ENCODE results near the gene ABHD17A.

ABHD17A gene

GRCh38 chr19:1848399-1849131 is 36.7 kb downstream of the ABHD17A start, which contains the start of gene REXO1:
Gene REXO1 (minus strand): TSS chr19:1848483. CDS start chr19:1848358, 125 bp downstream.
- peak; percentile 96 for DNase-seq (ENCODE audit: low read depth)
- H3K36me3 ChIP-seq (ENCODE audit: control insufficient read depth, insufficient read depth, low read length, severe bottlenecking), result no peaks in the 10 kb centered on the region
- H3K27me3 ChIP-seq (replicated peaks; ENCODE audit: control insufficient read depth, insufficient read depth, low read length), result no peaks in the 10 kb centered on the region
- peak within 1 kb of the TSS; percentile 94 for H3K4me3 ChIP-seq (ENCODE audit: low read length)
- H3K9me3 ChIP-seq (ENCODE audit: control insufficient read depth, low read length), result no peaks in the 10 kb centered on the region
- H3K9ac ChIP-seq (ENCODE audit: low read length), result peak within 1 kb of the TSS; percentile 99
- peaks cover 31% of the 10 kb centered on the region for H3K4me1 ChIP-seq (ENCODE audit: control insufficient read depth, insufficient read depth, low read length)

DNA sequence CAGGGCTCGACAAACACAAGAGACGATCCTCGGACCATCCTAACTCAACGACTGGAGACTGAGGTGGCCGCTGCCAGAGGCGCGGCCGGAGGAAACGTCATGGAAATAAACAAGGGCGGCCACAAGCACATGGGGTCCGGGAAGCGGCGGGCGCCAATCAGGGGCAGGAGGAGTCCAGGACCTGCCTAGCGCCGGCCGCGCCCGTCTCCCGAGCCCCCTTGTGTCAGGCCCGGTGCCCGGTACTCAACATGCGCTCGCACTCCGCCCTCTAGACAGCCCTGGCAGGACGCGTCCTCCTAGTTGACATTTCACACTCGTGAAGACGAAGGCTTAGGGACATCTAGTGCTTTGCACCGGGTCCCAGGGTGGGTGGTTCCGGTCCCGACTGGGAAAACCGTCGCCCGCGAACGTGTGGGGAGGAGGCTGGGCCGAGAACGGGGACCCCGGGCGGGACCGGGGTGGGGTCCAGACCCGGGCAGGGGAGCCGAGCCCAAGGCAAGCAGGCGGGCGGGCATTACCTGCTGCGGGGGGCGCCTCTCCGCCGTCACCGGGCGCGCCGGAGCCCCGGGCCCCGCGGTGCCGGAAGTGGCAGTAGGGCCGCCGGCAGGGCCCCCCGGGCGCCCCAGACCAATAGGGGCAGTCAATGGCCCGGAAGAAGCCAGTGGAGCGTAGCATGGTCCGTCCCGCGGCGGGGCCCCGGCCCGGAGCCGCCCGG is 37.5 kb downstream of the ABHD17A start:
- peak overlapping the region; percentile 99 for H3K9ac ChIP-seq (ENCODE audit: low read length)
- no peaks in the 10 kb centered on the region for H3K9me3 ChIP-seq (ENCODE audit: control insufficient read depth, low read length)
- DNase-seq (ENCODE audit: low read depth), result peak; percentile 85
- peaks cover 31% of the 10 kb centered on the region for H3K4me1 ChIP-seq (ENCODE audit: control insufficient read depth, insufficient read depth, low read length)
- no peaks in the 10 kb centered on the region for H3K27me3 ChIP-seq (replicated peaks; ENCODE audit: control insufficient read depth, insufficient read depth, low read length)
- peak overlapping the region; percentile 94 for H3K4me3 ChIP-seq (ENCODE audit: low read length)
- H3K36me3 ChIP-seq (ENCODE audit: control insufficient read depth, insufficient read depth, low read length, severe bottlenecking), result no peaks in the 10 kb centered on the region

- peak overlapping the region; percentile 99 for H3K9ac ChIP-seq (ENCODE audit: low read length)
- no peak for DNase-seq (ENCODE audit: low read depth)
- peak overlapping the region; percentile 94 for H3K4me3 ChIP-seq (ENCODE audit: low read length)
- H3K4me1 ChIP-seq (ENCODE audit: control insufficient read depth, insufficient read depth, low read length), result peaks cover 31% of the 10 kb centered on the region
- no peaks in the 10 kb centered on the region for H3K27me3 ChIP-seq (replicated peaks; ENCODE audit: control insufficient read depth, insufficient read depth, low read length)
- H3K9me3 ChIP-seq (ENCODE audit: control insufficient read depth, low read length), result no peaks in the 10 kb centered on the region
- H3K36me3 ChIP-seq (ENCODE audit: control insufficient read depth, insufficient read depth, low read length, severe bottlenecking), result no peaks in the 10 kb centered on the region
These were observed 38.0 kb downstream of the ABHD17A start for GRCh38 chr19:1847348-1847683.

DNA sequence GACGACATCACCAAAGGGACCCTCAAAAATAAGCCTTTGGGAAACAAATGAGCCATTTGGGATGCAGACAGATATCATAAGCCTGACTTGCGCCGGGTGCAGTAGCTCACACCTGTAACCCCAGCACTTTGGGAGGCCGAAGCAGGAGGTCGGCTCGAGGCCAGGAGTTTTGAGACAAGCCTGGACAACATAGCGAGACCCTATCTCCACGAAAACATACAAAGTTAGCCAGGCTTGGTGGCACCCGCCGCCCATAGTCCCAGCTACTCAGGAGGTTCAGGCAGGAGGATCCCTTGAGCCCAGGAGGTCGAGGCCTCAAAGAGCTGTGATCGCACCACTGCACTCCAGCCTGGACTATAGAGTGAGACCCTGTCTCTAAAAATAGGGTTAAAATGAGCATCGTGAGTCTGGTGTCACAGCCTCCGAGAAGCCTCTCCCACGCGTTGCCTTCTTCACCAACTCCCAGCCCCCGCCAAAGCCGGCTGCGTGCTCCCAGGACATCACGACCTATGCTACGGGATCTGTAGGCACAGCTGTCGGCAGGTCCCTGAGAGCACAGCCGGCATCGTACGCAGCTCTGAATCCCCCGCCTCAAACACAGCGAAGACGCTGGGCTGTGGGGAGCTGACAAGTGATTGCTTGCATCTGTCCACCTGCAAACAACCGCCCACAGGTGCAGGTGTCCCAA is 38.6 kb downstream of the ABHD17A start:
- H3K4me1 ChIP-seq (ENCODE audit: control insufficient read depth, insufficient read depth, low read length), result peaks cover 31% of the 10 kb centered on the region
- DNase-seq (ENCODE audit: low read depth), result no peak
- peak overlapping the region; percentile 94 for H3K4me3 ChIP-seq (ENCODE audit: low read length)
- no peaks in the 10 kb centered on the region for H3K9me3 ChIP-seq (ENCODE audit: control insufficient read depth, low read length)
- H3K9ac ChIP-seq (ENCODE audit: low read length), result peak overlapping the region; percentile 99
- no peaks in the 10 kb centered on the region for H3K27me3 ChIP-seq (replicated peaks; ENCODE audit: control insufficient read depth, insufficient read depth, low read length)
- no peaks in the 10 kb centered on the region for H3K36me3 ChIP-seq (ENCODE audit: control insufficient read depth, insufficient read depth, low read length, severe bottlenecking)

DNA sequence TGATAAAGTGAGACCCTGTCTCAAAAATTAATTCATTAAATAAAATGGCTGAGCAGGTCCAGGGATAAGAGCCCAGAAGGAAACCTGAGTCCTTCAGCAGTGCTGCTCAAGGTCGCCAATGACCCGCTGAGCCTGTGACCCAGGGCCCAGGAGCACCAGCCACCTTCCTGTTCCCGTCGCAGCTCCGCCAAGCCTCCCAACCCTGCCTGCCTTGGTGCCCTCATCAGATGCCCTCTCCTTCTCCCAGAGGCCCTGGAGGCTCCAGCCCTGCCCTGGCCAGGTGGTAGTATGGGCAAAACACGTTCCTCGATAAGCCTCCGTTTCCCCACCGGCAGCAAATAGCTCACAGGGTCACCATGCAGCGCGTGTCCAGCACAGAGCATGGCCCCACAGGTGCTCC is 39.7 kb downstream of the ABHD17A start:
- Histone ChIP-seq H3K4me1 (ENCODE audit: control insufficient read depth, insufficient read depth, low read length) (peaks cover 33% of the 10 kb centered on the region), H3K36me3 (ENCODE audit: control insufficient read depth, insufficient read depth, low read length, severe bottlenecking) (no peaks in the 10 kb centered on the region), H3K9ac (ENCODE audit: low read length) (peak overlapping the region; percentile 99), H3K27me3 (replicated peaks; ENCODE audit: control insufficient read depth, insufficient read depth, low read length) (no peaks in the 10 kb centered on the region), H3K4me3 (ENCODE audit: low read length) (no peak overlapping the region), H3K9me3 (ENCODE audit: control insufficient read depth, low read length) (no peaks in the 10 kb centered on the region)
- no peak for DNase-seq (ENCODE audit: low read depth)

DNA sequence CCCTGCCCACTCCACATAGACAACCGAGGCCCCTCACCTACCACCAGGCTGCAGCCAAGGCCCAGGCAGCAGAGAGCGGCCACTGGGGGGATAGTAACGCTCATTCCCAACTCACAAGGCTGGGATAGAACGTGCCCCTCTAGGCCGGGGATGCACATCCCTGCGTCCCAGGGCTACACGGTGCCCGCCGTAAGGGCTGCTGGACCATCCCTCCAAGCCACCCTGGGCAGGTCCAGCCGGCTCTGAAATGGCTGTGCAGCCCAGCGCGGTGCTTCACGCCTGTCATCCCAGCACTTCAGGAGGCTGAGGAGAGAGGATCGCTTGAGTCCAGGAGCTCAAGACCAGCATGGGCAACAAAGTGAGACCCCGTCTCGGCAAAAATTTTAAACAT is 40.2 kb downstream of the ABHD17A start:
- peaks cover 33% of the 10 kb centered on the region for H3K4me1 ChIP-seq (ENCODE audit: control insufficient read depth, insufficient read depth, low read length)
- no peaks in the 10 kb centered on the region for H3K9me3 ChIP-seq (ENCODE audit: control insufficient read depth, low read length)
- no peak overlapping the region for H3K9ac ChIP-seq (ENCODE audit: low read length)
- no peaks in the 10 kb centered on the region for H3K36me3 ChIP-seq (ENCODE audit: control insufficient read depth, insufficient read depth, low read length, severe bottlenecking)
- DNase-seq (ENCODE audit: low read depth), result no peak
- no peaks in the 10 kb centered on the region for H3K27me3 ChIP-seq (replicated peaks; ENCODE audit: control insufficient read depth, insufficient read depth, low read length)
- H3K4me3 ChIP-seq (ENCODE audit: low read length), result no peak overlapping the region

- no peaks in the 10 kb centered on the region for H3K27me3 ChIP-seq (replicated peaks; ENCODE audit: control insufficient read depth, insufficient read depth, low read length)
- no peaks in the 10 kb centered on the region for H3K36me3 ChIP-seq (ENCODE audit: control insufficient read depth, insufficient read depth, low read length, severe bottlenecking)
- H3K4me1 ChIP-seq (ENCODE audit: control insufficient read depth, insufficient read depth, low read length), result peaks cover 33% of the 10 kb centered on the region
- H3K4me3 ChIP-seq (ENCODE audit: low read length), result no peak overlapping the region
- no peak for DNase-seq (ENCODE audit: low read depth)
- H3K9me3 ChIP-seq (ENCODE audit: control insufficient read depth, low read length), result no peaks in the 10 kb centered on the region
- peak overlapping the region; percentile 34 for H3K9ac ChIP-seq (ENCODE audit: low read length)
These were observed 40.7 kb downstream of the ABHD17A start for GRCh38 chr19:1844513-1845124.

- H3K36me3 ChIP-seq (ENCODE audit: control insufficient read depth, insufficient read depth, low read length, severe bottlenecking), result no peaks in the 10 kb centered on the region
- no peaks in the 10 kb centered on the region for H3K9me3 ChIP-seq (ENCODE audit: control insufficient read depth, low read length)
- peaks cover 33% of the 10 kb centered on the region for H3K4me1 ChIP-seq (ENCODE audit: control insufficient read depth, insufficient read depth, low read length)
- DNase-seq (ENCODE audit: low read depth), result no peak
- H3K4me3 ChIP-seq (ENCODE audit: low read length), result no peak overlapping the region
- H3K9ac ChIP-seq (ENCODE audit: low read length), result peak overlapping the region; percentile 34
- H3K27me3 ChIP-seq (replicated peaks; ENCODE audit: control insufficient read depth, insufficient read depth, low read length), result no peaks in the 10 kb centered on the region
These were observed 41.5 kb downstream of the ABHD17A start for GRCh38 chr19:1843646-1844394.

- no peaks in the 10 kb centered on the region for H3K27me3 ChIP-seq (replicated peaks; ENCODE audit: control insufficient read depth, insufficient read depth, low read length)
- no peaks in the 10 kb centered on the region for H3K36me3 ChIP-seq (ENCODE audit: control insufficient read depth, insufficient read depth, low read length, severe bottlenecking)
- H3K9me3 ChIP-seq (ENCODE audit: control insufficient read depth, low read length), result no peaks in the 10 kb centered on the region
- no peak overlapping the region for H3K9ac ChIP-seq (ENCODE audit: low read length)
- H3K4me1 ChIP-seq (ENCODE audit: control insufficient read depth, insufficient read depth, low read length), result peaks cover 34% of the 10 kb centered on the region
- no peak overlapping the region for H3K4me3 ChIP-seq (ENCODE audit: low read length)
- no peak for DNase-seq (ENCODE audit: low read depth)
These were observed 42.2 kb downstream of the ABHD17A start for GRCh38 chr19:1843116-1843515.

- no peaks in the 10 kb centered on the region for H3K9me3 ChIP-seq (ENCODE audit: control insufficient read depth, low read length)
- H3K4me3 ChIP-seq (ENCODE audit: low read length), result peak overlapping the region; percentile 16
- no peaks in the 10 kb centered on the region for H3K27me3 ChIP-seq (replicated peaks; ENCODE audit: control insufficient read depth, insufficient read depth, low read length)
- H3K4me1 ChIP-seq (ENCODE audit: control insufficient read depth, insufficient read depth, low read length), result peaks cover 38% of the 10 kb centered on the region
- no peaks in the 10 kb centered on the region for H3K36me3 ChIP-seq (ENCODE audit: control insufficient read depth, insufficient read depth, low read length, severe bottlenecking)
- H3K9ac ChIP-seq (ENCODE audit: low read length), result peak overlapping the region; percentile 15
- no peak for DNase-seq (ENCODE audit: low read depth)
These were observed 43.9 kb downstream of the ABHD17A start for GRCh38 chr19:1841209-1841924.

Measured in adipocyte (in vitro differentiated cells).